HG03159 (cell line): ENCODE data around the gene PDE6B.

ENCODE experiments used
- ATAC-seq: cut with Tn5 transposase; IDR thresholded peaks from one replicate; pipeline ENCODE4 v1.9.1; 2021; ENCODE audit warnings: mild to moderate bottlenecking, moderate library complexity; ENCODE audit not compliant: unreplicated experiment

Gene PDE6B

GRCh38 chr4:655464-656151 is 30.2 kb downstream of the PDE6B start:
- ATAC-seq = no peak

- ATAC-seq = no peak
Measured at GRCh38 chr4:656436-657337, 31.3 kb downstream of the PDE6B start.

- ATAC-seq = no peak
Measured at GRCh38 chr4:657338-657833, 32.0 kb downstream of the PDE6B start.

GRCh38 chr4:657834-658667 is 32.7 kb downstream of the PDE6B start:
- no peak for ATAC-seq

GRCh38 chr4:658681-659667 is 33.6 kb downstream of the PDE6B start:
- no peak for ATAC-seq

- ATAC-seq = no peak
Measured at GRCh38 chr4:659851-660250, 34.5 kb downstream of the PDE6B start.

- ATAC-seq = no peak
Measured at GRCh38 chr4:660401-660800, 35.0 kb downstream of the PDE6B start.

GRCh38 chr4:661231-661630 is 35.9 kb downstream of the PDE6B start:
- ATAC-seq = no peak

GRCh38 chr4:661881-662761 is 36.7 kb downstream of the PDE6B start:
- ATAC-seq = no peak

GRCh38 chr4:663046-663437 is 37.7 kb downstream of the PDE6B start:
- ATAC-seq = no peak

GRCh38 chr4:663438-664428 is 38.4 kb downstream of the PDE6B start:
- ATAC-seq = peak; percentile 55

- ATAC-seq = no peak
Measured at GRCh38 chr4:664713-665231, 39.4 kb downstream of the PDE6B start.

GRCh38 chr4:665381-665750 is 40.0 kb downstream of the PDE6B start:
- ATAC-seq = no peak

GRCh38 chr4:665751-666435 is 40.5 kb downstream of the PDE6B start:
- ATAC-seq = no peak

- ATAC-seq = no peak
Measured at GRCh38 chr4:666436-666810, 41.0 kb downstream of the PDE6B start.

- ATAC-seq = no peak
Measured at GRCh38 chr4:666822-667544, 41.6 kb downstream of the PDE6B start.
